H1 (cell line): ENCODE results near the gene LGALS9. TPM values are rescaled to one million over a fixed set of nuclear protein-coding genes. Genes with fewer than 3 reads are reported as not detected.

Experiments
- SIN3A ChIP-seq, 2 experiments: IDR thresholded peaks in 1 of 2; conservative IDR thresholded peaks in 1 of 2; 2 replicates each; pipeline ENCODE4 v1.6.1; 2011 to 2012; ENCODE audit warnings: low read length in 2 of 2, improper control_type of control experiment in 1 of 2, low read depth in 1 of 2, mild to moderate bottlenecking in 1 of 2
- SP4 ChIP-seq: IDR thresholded peaks from 2 replicates; pipeline ENCODE4 v1.6.1; 2012; ENCODE audit warnings: low read length, inconsistent platforms
- USF2 ChIP-seq: IDR thresholded peaks from 2 replicates; pipeline ENCODE4 v1.6.1; 2011; ENCODE audit warnings: low read length, improper control_type of control experiment
- polyA plus RNA-seq, 7 experiments: library from polyadenylated mRNA; depleted of rRNA in 3 of 7; stranded (reverse) in 5 of 7; unstranded in 2 of 7; fragments of >200 nt in 5 of 7; fragments of 200-250 nt in 2 of 7; gene quantifications; 1 replicate in 5 of 7; 2 replicates in 1 of 7; 4 replicates in 1 of 7; pipeline versions ENCODE4 v1.2.1 to v1.2.3, GENCODE V29; 2011 to 2013; ENCODE audit warnings: missing spikeins in 2 of 7, mixed read lengths in 2 of 7
- total RNA-seq: library from RNA; stranded (reverse); fragmentation: NEBNext Ultra II Directional; extraction: Animal tissue kit (Norgen Biotek cat#: 25700); gene quantifications from 2 replicates; pipeline ENCODE4 v1.2.1, GENCODE V29; 2021

LGALS9 gene
- total and polyA plus RNA-seq, 2 of the 8 experiments (the other 6 are each of a cell fraction or from before 2014, with no cell fraction given): 0.95 to 1.7 TPM

- TF ChIP-seq USF2: no peak
- TF ChIP-seq SIN3A (conservative IDR thresholded peaks at IDR 0.05 in 1 of 2, IDR thresholded peaks at IDR 0.05 in 1 of 2; ENCODE audit: low read depth in 1 of 2, low read length in 2 of 2): no peak
- TF ChIP-seq SP4: no peak
Observed at GRCh38 chr17:27625856-27626255, 5.1 kb upstream of the LGALS9 start (continued).
